PC-3 (cell line): ENCODE measurements around the gene MGAT3. TPM values are rescaled to one million over a fixed set of nuclear protein-coding genes. Genes with fewer than 3 reads are reported as not detected.
A peak's percentile ranks its signal among the peaks of the same experiment; 100 is the strongest.

ENCODE experiments used
- ATAC-seq: fragments of 200-7000 bp; cut with Tn5 transposase; 2 replicates; pipeline ENCODE4 v1.9.1; 2020; ENCODE audit warnings: mild to moderate bottlenecking, moderate library complexity
- BruUV-seq: library from RNA; stranded (reverse); fragments of 400-500 nt; replicated peaks from 2 replicates; lab custom pipeline; 2021; lab: Mats Ljungman, UMichigan
- CTCF ChIA-PET: fragments of 300-600 bp; sonication (Branson Sonifier 250); formaldehyde crosslinking; loops from one replicate; lab custom pipeline; 2022; ENCODE audit warnings: antibody characterized with exemption; lab: Charles Lee
- POLR2A ChIA-PET: fragments of 300-600 bp; sonication (Branson Sonifier 250); formaldehyde crosslinking; loops from one replicate; lab custom pipeline; 2022; ENCODE audit warnings: antibody characterized with exemption; ENCODE audit not compliant: unreplicated experiment; lab: Charles Lee
- DNase-seq: peaks from one replicate; pipeline ENCODE4 v3.0.0-alpha.2; 2015
- H2AFZ ChIP-seq: fragments of 300-600 bp; sonication (generic); 2 replicates; pipeline ENCODE4 v1.6.0; 2016; ENCODE audit warnings: antibody characterized with exemption, low read length
- H3F3A ChIP-seq: fragments of 300-600 bp; sonication (generic); one replicate; pipeline ENCODE4 v1.6.0; 2017; ENCODE audit warnings: antibody characterized with exemption, low read length, control low read depth, mild to moderate bottlenecking; ENCODE audit not compliant: unreplicated experiment
- H3K27ac ChIP-seq: fragments of 300-600 bp; sonication (generic); 2 replicates; pipeline ENCODE4 v1.5.1; 2016; ENCODE audit warnings: mild to moderate bottlenecking, low read length
- H3K27me3 ChIP-seq: fragments of 300-600 bp; sonication (generic); 2 replicates; pipeline ENCODE4 v1.6.1; 2016; ENCODE audit warnings: low read length, mixed read lengths
- H3K36me3 ChIP-seq: fragments of 300-600 bp; sonication (generic); 2 replicates; pipeline ENCODE4 v1.6.1; 2016; ENCODE audit warnings: low read depth, mixed run types, low read length, mixed read lengths
- H3K4me1 ChIP-seq: fragments of 300-600 bp; sonication (generic); 2 replicates; pipeline ENCODE4 v1.5.1; 2016; ENCODE audit warnings: low read length; ENCODE audit not compliant: insufficient read depth
- H3K4me2 ChIP-seq: fragments of 300-600 bp; sonication (generic); 2 replicates; pipeline ENCODE4 v1.6.0; 2016; ENCODE audit warnings: low read length
- H3K4me3 ChIP-seq: fragments of 300-600 bp; sonication (generic); 2 replicates; pipeline ENCODE4 v1.5.1; 2016; ENCODE audit warnings: mild to moderate bottlenecking, low read length, mixed read lengths
- H3K79me2 ChIP-seq: fragments of 300-600 bp; sonication (generic); 2 replicates; pipeline ENCODE4 v1.6.1; 2017; ENCODE audit warnings: low read length, mixed read lengths
- H3K9ac ChIP-seq: fragments of 300-600 bp; sonication (generic); 2 replicates; pipeline ENCODE4 v1.6.0; 2016; ENCODE audit warnings: mild to moderate bottlenecking, low read length
- H3K9me2 ChIP-seq: fragments of 300-600 bp; sonication (generic); replicated peaks from 2 replicates; pipeline ENCODE4 v1.6.1; 2016; ENCODE audit warnings: mixed run types, low read length, mixed read lengths
- H3K9me3 ChIP-seq: fragments of 300-600 bp; sonication (generic); 2 replicates; pipeline ENCODE4 v1.6.1; 2016; ENCODE audit warnings: low read length, mixed read lengths
- H4K20me1 ChIP-seq: fragments of 300-600 bp; sonication (generic); 2 replicates; pipeline ENCODE4 v1.6.1; 2016; ENCODE audit warnings: low read length, mixed read lengths
- CTCF ChIP-seq: fragments of 300-600 bp; sonication (generic); conservative IDR thresholded peaks from 2 replicates; pipeline ENCODE4 v1.5.1; 2017; ENCODE audit warnings: antibody characterized with exemption, low read depth, mild to moderate bottlenecking, low read length
- EZH2 ChIP-seq: fragments of 300-600 bp; sonication (generic); IDR thresholded peaks from one replicate; pipeline ENCODE4 v1.6.1; 2017; ENCODE audit warnings: antibody characterized with exemption, mild to moderate bottlenecking, low read length; ENCODE audit not compliant: unreplicated experiment
- EZH2phosphoT487 ChIP-seq: fragments of 300-600 bp; sonication (generic); IDR thresholded peaks from 2 replicates; pipeline ENCODE4 v1.6.1; 2018; ENCODE audit warnings: mild to moderate bottlenecking, antibody characterized with exemption, low read length, borderline replicate concordance
- intact Hi-C: fragments of 100-400 bp; cut with micrococcal nuclease; formaldehyde crosslinking; loops from 2 replicates; pipeline ENCODE4 v1.9.0; 2023
- total RNA-seq: library from RNA; depleted of rRNA; stranded (reverse); fragments of >200 nt; gene quantifications from 2 replicates; pipeline ENCODE4 v1.2.3, GENCODE V29; 2014

The MGAT3 gene
- total RNA-seq, 1 experiment from 2014 or later = not detected

GRCh38 chr22:39478441-39478850 is 21.6 kb downstream of the MGAT3 start:
- ATAC-seq (peak; percentile 66), DNase-seq (peak; percentile 56)
- CTCF ChIA-PET = interaction anchor here (0.7 kb wide), 1 partner anchor 76 kb away, joined by 3 read pairs; no protein-coding TSS in a partner anchor

GRCh38 chr22:39479254-39479653 is 22.4 kb downstream of the MGAT3 start:
- H3K4me2 ChIP-seq = no peak overlapping the region
- BruUV-seq = no TSS peak
- H4K20me1 ChIP-seq = no peaks in the 10 kb centered on the region
- no peaks in the 10 kb centered on the region for H3K9me3 ChIP-seq
- TF ChIP-seq EZH2phosphoT487 = no peak
- no peak for TF ChIP-seq EZH2
- TF ChIP-seq CTCF = no peak
- H3F3A ChIP-seq = no peaks in the 10 kb centered on the region
- no peak overlapping the region for H3K9ac ChIP-seq
- no peak overlapping the region for H3K27ac ChIP-seq
- no peaks in the 10 kb centered on the region for H3K4me1 ChIP-seq
- POLR2A ChIA-PET = no interaction called here
- H3K79me2 ChIP-seq = no peaks in the 10 kb centered on the region
- CTCF ChIA-PET = no interaction called here
- no peak for DNase-seq
- intact Hi-C loops = no loop called here
- no peaks in the 10 kb centered on the region for H3K9me2 ChIP-seq
- no peaks in the 10 kb centered on the region for H3K36me3 ChIP-seq
- ATAC-seq = no peak
- H3K27me3 ChIP-seq = no peaks in the 10 kb centered on the region
- no peak overlapping the region for H3K4me3 ChIP-seq
- no peak overlapping the region for H2AFZ ChIP-seq

More at GRCh38 chr22:39478441-39478850, 21.6 kb downstream of the MGAT3 start:
- no peak overlapping the region for H3K4me2 ChIP-seq
- no peaks in the 10 kb centered on the region for H3K36me3 ChIP-seq
- H3K27ac ChIP-seq = no peak overlapping the region
- no peak overlapping the region for H2AFZ ChIP-seq
- no peaks in the 10 kb centered on the region for H3K9me3 ChIP-seq
- no peaks in the 10 kb centered on the region for H4K20me1 ChIP-seq
- H3K4me1 ChIP-seq = no peaks in the 10 kb centered on the region
- H3K79me2 ChIP-seq = no peaks in the 10 kb centered on the region
- POLR2A ChIA-PET = no interaction called here
- intact Hi-C loops = no loop called here
- no peaks in the 10 kb centered on the region for H3F3A ChIP-seq
- no peak for TF ChIP-seq EZH2
- no peak overlapping the region for H3K4me3 ChIP-seq
- no peaks in the 10 kb centered on the region for H3K27me3 ChIP-seq
- H3K9me2 ChIP-seq = no peaks in the 10 kb centered on the region
- no TSS peak for BruUV-seq
- H3K9ac ChIP-seq = no peak overlapping the region

GRCh38 chr22:39480557-39480956 is 23.7 kb downstream of the MGAT3 start:
- TF ChIP-seq EZH2 = no peak
- TF ChIP-seq CTCF = no peak
- no peak for TF ChIP-seq EZH2phosphoT487
- no peak for ATAC-seq
- H3K27me3 ChIP-seq = no peaks in the 10 kb centered on the region
- ChIA-PET POLR2A (no interaction called here), CTCF (no interaction called here)
- no peak overlapping the region for H2AFZ ChIP-seq
- H3K4me1 ChIP-seq = no peaks in the 10 kb centered on the region
- H3K4me3 ChIP-seq = no peak overlapping the region
- no peak for DNase-seq
- H3K9me3 ChIP-seq = no peaks in the 10 kb centered on the region
- no TSS peak for BruUV-seq
- no peaks in the 10 kb centered on the region for H4K20me1 ChIP-seq
- H3K9ac ChIP-seq = no peak overlapping the region
- H3K79me2 ChIP-seq = no peaks in the 10 kb centered on the region
- H3K36me3 ChIP-seq = no peaks in the 10 kb centered on the region
- H3K4me2 ChIP-seq = no peak overlapping the region
- H3K9me2 ChIP-seq = no peaks in the 10 kb centered on the region
- no peak overlapping the region for H3K27ac ChIP-seq
- H3F3A ChIP-seq = no peaks in the 10 kb centered on the region
- intact Hi-C loops = no loop called here
